Right lung (tissue), 10 donors: ENCODE data around the gene AICDA. TPM values are rescaled to one million over a fixed set of nuclear protein-coding genes. Genes with fewer than 3 reads are reported as not detected.
"Not testable (repeated sequence)": the region's sequence is repeated elsewhere in the genome, so short reads cannot be mapped to it uniquely, and the experiment has no call there.

Source experiments
- DNase-seq, 2 donors: peaks; one replicate each; pipeline ENCODE4 v3.0.0-alpha.2; 2013
- long read RNA-seq, 8 donors: transcript quantifications; one replicate each; lab custom pipeline, GENCODE V29; 2026
- polyA plus RNA-seq, 5 donors: library from polyadenylated mRNA; unstranded; fragments of 120-200 nt; gene quantifications; one replicate each; pipeline versions ENCODE4 v1.2.1 to v1.2.3, GENCODE V29; 2013; ENCODE audit warnings: inconsistent platforms in 1 of 5, low replicate concordance in 1 of 5; ENCODE audit not compliant: insufficient read length in 5 of 5, insufficient read depth in 1 of 5

The AICDA gene
- under 1 TPM in 2 of 5 donors, not detected in 3; 0.09 to 0.15 TPM for polyA plus RNA-seq
- long read RNA-seq, donor 1, result 0 reads
- long read RNA-seq, donor 2, result 0 reads
- long read RNA-seq, donor 3, result 0 reads
- long read RNA-seq, donor 4, result 0 reads
- long read RNA-seq, donor 5, result 0 reads
- long read RNA-seq, donor 6, result 0 reads
- long read RNA-seq, donor 7, result 0 reads
- long read RNA-seq, donor 8, result 0 reads

GRCh38 chr12:8612629-8613028 lies at the start of gene AICDA:
Gene AICDA (minus strand): TSS chr12:8612859. CDS start chr12:8612767, 92 bp downstream.
- DNase-seq, result no peak

GRCh38 chr12:8661751-8662150 lies 49.1 kb upstream of the AICDA start:
- no peak for DNase-seq

GRCh38 chr12:8661016-8661415 lies 48.4 kb upstream of the AICDA start:
- DNase-seq, result no peak

GRCh38 chr12:8658346-8658745 lies 45.7 kb upstream of the AICDA start:
- no peak for DNase-seq

- DNase-seq, result no peak
These were observed 42.8 kb upstream of the AICDA start for GRCh38 chr12:8655421-8655820.

GRCh38 chr12:8648576-8649205 lies 36.0 kb upstream of the AICDA start:
- DNase-seq, result no peak

- no peak for DNase-seq
These were observed 35.3 kb upstream of the AICDA start for GRCh38 chr12:8647968-8648367.

GRCh38 chr12:8644345-8645248 lies 31.9 kb upstream of the AICDA start:
- DNase-seq, result no peak

GRCh38 chr12:8642775-8643174 lies 30.1 kb upstream of the AICDA start:
- DNase-seq, result no peak

- DNase-seq, result no peak
These were observed 27.3 kb upstream of the AICDA start for GRCh38 chr12:8639936-8640335.

- DNase-seq, result no peak
These were observed 26.3 kb upstream of the AICDA start for GRCh38 chr12:8638951-8639350.

GRCh38 chr12:8637666-8638065 lies 25.0 kb upstream of the AICDA start:
- no peak for DNase-seq

- no peak for DNase-seq
These were observed 24.6 kb upstream of the AICDA start for GRCh38 chr12:8637244-8637643.

- DNase-seq, result no peak
These were observed 23.9 kb upstream of the AICDA start for GRCh38 chr12:8636581-8636980.

GRCh38 chr12:8636007-8636346 lies 23.3 kb upstream of the AICDA start:
- DNase-seq, result not testable (repeated sequence)

GRCh38 chr12:8635342-8636006 lies 22.8 kb upstream of the AICDA start:
- not testable (repeated sequence) for DNase-seq

GRCh38 chr12:8630131-8630530 lies 17.5 kb upstream of the AICDA start:
- DNase-seq, result no peak

- no peak for DNase-seq
These were observed 16.9 kb upstream of the AICDA start for GRCh38 chr12:8629486-8630033.

- no peak for DNase-seq
These were observed 16.1 kb upstream of the AICDA start for GRCh38 chr12:8628731-8629130.

- DNase-seq, result not testable (repeated sequence)
These were observed 12.1 kb upstream of the AICDA start for GRCh38 chr12:8624750-8625149.

GRCh38 chr12:8622646-8623045 lies 10.0 kb upstream of the AICDA start:
- DNase-seq, result no peak

GRCh38 chr12:8615206-8615605 lies 2.5 kb upstream of the AICDA start:
- DNase-seq, result no peak
